ENCODE measurements around the gene KIAA1191.

KIAA1191 gene

DNA sequence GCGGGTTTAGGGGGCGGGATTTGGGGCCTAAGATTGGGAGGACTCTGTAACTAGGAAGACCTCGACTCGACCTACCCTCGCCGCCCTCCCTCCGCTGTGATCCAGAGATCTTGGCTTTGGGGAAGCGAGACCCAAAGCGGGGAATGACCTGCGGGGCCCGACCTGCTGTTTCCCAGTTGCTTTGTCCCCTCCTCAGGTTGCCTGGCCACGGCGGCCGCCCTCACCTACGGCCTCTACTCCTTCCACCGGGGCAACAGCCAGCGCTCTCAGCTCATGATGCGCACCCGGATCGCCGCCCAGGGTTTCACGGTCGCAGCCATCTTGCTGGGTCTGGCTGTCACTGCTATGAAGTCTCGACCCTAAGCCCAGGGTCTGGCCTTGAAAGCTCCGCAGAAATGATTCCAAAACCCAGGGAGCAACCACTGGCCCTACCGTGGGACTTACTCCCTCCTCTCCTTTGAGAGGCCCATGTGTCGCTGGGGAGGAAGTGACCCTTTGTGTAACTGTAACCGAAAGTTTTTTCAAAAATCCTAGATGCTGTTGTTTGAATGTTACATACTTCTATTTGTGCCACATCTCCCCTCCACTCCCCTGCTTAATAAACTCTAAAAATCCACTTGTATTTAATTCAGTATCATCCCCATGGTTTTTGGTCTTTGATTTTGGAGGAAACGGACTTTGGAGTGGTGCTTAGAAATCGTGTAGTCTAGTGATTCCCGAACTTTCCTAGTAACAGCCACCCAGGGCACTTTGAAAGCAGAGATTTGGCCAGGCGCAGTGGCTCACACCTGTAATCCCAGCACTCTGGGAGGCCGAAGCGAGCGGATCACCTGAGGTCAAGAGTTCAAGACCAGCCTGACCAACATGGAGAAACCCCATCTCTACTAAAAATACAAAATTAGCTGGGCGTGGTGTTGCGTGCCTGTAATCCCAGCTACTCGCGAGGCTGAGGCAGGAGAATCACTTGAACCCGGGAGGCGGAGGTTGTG is 27.9 kb upstream of the KIAA1191 start:
- no peak for DNase-seq

DNA sequence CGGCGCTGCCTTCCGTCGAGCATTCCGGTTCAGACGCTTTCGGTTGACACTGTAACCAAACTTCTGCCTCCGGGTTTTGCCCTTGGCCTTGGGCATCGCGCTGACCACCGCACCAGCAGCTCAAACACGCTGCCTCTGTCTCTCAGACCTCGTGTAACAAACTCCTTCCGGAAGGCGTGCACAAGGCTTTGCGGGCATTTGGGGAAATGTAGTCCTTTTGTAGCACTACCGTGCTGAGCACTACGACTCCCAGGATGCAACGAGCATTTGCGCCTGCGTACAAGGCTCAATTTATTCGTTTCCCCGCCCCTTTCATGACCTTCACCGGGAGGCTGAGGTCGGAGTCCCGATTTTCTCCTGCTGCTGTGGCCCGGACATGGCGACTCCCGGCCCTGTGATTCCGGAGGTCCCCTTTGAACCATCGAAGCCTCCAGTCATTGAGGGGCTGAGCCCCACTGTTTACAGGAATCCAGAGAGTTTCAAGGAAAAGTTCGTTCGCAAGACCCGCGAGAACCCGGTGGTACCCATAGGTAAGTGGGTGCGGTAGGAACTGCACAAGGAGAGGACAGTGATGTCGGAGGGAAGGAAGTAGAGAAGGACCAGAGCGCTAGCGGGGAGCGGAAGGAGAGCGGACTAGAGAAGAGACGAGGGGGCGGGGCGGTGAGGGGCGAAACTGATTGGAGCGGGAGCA is 27.0 kb upstream of the KIAA1191 start, which contains the start of the genes HIGD2A and NOP16:
Gene HIGD2A, plus strand, starts transcription at position 308 of the 691 bp plus-strand sequence. Its CDS starts 69 bp downstream, at position 377.
Gene NOP16, minus strand, starts transcription at position 155 of the 691 bp plus-strand sequence. Its CDS starts 59 bp downstream, at position 96.
- peak; percentile 98 for DNase-seq

- DNase-seq: no peak
Measured at GRCh38 chr5:176388003-176388443, 26.5 kb upstream of the KIAA1191 start.

DNA sequence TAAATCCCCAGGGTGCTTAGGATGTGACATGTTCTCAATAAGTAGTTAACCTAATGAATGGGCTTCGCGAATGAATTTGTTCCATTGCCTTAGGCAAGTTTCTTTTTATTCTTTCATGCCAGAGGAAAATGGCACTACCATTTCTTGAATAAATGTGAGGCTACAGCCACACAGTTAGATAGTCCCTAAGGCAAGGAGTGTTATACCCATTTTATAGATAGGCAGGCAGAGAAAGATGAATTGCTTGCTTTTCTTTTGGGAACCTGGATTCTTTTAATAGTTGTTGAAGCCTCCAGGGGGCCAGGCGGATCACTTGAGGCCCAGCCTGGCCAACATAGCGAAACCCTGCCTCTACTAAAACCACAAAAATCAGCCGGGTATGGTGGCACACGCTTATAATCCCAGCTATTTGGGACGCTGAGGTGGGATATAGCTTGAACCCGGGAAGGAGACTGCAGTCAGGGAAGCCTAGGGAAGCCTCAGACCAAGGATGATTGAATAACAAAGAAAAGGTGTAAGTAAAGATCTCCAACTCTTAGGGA is 25.9 kb upstream of the KIAA1191 start:
- no peak for DNase-seq

- no peak for DNase-seq
Measured at GRCh38 chr5:176386491-176386890, 24.9 kb upstream of the KIAA1191 start.

GRCh38 chr5:176384991-176385390 is 23.4 kb upstream of the KIAA1191 start:
- DNase-seq: no peak

DNA sequence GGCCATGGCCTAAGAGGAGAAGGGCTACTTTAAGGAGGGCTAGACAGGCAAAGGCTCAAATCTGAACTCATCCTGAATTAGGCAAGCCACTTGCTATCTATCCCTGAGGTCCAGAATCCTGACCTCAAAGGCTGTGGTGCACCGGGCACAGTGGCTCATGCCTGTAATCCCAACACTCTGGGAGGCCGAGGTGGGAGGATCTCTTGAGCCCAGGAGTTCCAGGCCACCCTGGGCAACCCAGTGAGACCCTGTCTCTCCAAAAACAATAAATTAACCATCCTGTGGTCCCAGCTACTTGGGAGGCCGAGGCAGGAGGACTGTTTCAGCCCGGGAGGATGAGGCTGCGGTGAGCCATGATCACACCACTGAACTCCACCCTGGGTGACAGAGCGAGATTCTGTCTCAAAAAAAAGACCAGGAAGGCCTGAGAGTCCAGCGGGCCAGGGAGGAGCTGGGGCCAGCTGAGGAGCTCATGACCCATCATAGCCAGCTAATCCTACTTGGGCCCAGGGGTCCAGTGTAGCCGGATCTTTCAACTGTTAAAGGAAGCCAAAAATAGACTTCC is 22.9 kb upstream of the KIAA1191 start:
- no peak for DNase-seq

DNA sequence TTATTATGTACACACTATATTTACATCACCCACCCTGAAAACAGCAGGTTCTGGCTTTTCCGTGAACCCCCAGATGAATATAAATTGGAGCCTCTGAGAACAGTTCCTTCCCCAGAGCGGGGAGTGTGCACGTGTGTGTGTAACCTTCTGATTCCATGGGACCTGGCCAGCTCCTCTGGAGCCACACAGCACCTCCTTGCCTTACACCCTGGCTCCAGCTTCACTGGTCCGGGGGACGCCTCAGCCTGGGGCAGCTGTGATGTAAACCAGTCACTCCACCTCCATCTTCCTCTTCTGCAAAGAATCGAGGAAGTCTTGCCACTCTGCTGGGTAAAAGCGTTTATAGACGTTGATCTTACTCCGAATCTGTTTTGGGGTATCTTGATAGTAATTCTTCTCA is 22.4 kb upstream of the KIAA1191 start:
- no peak for DNase-seq

- no peak for DNase-seq
Measured at GRCh38 chr5:176383248-176383905, 21.8 kb upstream of the KIAA1191 start.

DNA sequence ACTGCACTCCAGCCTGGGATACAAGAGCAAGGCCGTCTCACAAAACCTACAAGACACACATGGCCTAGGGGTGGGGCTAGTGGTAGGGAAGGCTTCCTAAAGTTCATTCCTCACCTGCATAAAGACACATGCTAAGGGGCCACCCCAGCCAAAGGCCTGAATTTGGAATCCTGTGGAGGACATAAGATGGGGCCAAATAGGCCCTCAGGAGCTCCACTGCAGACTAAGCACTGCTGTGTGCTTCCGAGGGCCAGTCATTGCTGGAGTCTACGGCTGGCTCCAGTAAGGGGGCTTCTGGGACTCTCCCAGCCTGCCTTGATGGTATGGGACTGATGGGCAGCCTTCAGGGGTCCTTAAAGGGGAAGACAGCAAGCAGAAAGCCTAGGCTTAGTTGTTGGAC is 21.2 kb upstream of the KIAA1191 start:
- DNase-seq: no peak

DNA sequence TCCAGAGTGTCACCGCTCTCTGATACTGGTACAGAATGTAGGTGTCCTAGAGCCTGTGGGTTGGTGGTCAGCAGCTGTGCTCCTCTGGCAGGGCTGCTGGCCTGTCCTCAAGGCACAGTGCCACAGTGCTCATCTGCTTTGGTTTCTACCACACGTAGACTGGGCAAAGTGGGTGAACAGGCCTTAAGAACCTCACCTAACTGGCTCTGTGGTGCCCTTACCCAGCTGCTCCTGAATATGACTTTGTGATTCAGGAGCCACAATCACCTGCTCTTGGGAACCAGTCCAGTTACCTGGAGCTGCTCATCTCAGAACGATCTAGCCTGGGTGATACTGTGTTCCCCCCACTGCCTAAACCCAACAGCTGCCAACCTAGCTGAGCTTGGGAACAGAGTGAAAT is 20.4 kb upstream of the KIAA1191 start:
- no peak for DNase-seq

DNA sequence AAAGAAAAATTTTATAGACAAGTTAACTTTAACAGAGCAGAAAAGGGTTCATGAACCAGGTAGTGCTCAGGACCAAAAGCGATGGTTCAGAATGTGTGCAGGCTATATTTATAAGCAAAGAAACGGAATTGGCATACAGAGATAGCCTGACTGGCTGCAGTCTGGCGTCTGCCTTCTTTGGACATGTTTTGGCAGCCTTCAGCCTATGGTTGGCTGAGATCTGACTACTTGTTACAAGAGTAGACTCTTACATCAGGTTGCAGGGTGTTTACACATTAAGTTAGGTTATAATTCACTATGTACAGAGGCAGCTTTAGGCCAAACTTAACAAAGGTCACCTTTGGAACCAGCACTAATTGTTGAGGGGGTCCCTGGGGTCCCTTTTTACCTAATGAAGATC is 19.9 kb upstream of the KIAA1191 start:
- no peak for DNase-seq

GRCh38 chr5:176379881-176380280 is 18.3 kb upstream of the KIAA1191 start:
- DNase-seq: no peak

- no peak for DNase-seq
Measured at GRCh38 chr5:176373100-176373818, 11.7 kb upstream of the KIAA1191 start.

GRCh38 chr5:176371621-176372539 is 10.3 kb upstream of the KIAA1191 start:
- no peak for DNase-seq

DNA sequence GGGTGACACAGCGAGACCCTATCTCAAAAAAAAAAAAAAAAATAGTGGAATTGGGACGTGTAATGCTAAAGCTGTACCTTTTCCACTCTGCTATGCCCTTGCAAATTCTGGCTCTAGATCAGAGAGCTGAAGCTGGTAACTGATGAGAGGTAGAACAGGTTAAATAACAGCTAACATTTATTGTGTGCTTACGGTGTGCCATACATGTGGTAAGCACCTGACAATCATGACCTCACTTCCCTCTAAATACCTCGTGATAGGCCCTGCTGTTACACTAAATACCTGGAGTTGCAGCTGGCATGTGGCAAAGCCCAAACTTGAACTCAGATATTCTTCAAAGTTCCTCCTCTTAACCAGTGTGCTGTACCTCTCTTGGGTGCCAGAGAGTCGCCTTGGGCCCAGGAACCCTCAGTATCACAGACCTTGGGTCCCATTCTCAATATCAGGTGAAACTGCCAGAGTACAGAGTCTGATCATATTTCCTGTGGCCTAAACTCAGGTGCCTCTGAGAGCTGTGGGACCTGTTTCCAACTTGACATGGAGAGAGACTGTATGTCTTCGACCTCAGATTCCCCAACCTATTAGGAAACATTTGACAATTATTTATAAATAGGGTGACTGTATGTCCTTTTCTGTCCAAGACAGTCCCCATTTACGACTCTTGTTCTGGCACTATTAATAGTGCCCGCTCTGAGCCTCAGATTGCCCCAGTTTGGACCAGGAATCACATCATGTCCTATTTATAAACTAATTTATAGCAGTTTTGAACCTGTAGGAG is 8.6 kb upstream of the KIAA1191 start:
- no peak for DNase-seq

DNA sequence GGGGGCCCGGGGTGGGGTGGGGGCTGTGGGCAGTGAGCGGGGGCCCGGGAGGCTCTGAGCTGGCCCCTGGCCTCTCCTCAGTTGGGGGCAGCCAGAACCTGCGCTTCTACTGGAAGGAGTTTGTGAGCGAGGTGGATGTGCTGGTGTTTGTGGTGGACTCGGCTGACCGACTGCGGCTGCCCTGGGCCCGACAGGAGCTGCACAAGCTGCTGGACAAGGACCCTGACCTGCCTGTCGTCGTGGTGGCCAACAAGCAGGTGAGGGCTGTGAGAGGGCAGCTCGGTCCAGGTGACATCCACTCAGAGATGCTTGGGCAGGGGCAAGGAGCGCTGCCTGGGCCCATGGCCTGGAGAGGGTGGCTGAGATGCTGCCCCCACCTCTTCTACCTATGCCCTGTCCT is 7.2 kb upstream of the KIAA1191 start:
- DNase-seq: no peak

DNA sequence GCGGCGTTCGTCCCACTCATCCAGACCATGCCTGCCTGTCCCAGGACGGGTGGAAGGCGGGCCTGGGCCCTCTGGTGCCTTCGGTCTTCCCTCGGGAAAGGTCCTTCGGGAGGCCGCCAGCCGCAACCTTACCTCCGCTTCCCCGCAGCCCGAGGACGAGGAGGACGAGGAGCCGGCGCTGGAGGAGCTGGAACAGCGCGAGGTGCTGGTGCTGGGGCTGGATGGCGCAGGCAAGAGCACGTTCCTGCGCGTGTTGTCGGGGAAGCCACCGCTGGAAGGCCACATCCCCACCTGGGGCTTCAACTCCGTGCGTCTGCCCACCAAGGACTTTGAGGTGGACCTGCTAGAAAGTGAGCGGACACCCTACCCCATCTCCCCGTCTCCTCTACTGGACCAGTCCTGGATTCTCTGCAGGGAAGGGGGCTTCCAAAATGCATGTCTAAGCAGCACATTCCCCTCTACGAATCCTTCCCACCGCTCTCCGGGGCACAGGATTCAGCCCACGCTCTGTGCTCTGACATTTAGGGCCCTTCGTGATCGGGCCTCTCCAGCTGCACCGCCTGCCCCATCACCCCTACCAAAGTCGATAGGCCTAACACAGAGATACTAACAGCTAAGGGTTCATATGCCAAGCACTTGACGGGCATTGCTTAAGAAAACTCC is 4.8 kb upstream of the KIAA1191 start:
- no peak for DNase-seq
